GM21360 (cell line): ENCODE measurements around the gene EOLA2.
A peak's percentile ranks its signal among the peaks of the same experiment; 100 is the strongest.
"Not testable (repeated sequence)": the region's sequence is repeated elsewhere in the genome, so short reads cannot be mapped to it uniquely, and the experiment has no call there.

Source experiments
- ATAC-seq: cut with Tn5 transposase; IDR thresholded peaks from one replicate; pipeline ENCODE4 v1.9.1; 2021; ENCODE audit warnings: mild to moderate bottlenecking, moderate library complexity; ENCODE audit not compliant: unreplicated experiment

Gene EOLA2

DNA sequence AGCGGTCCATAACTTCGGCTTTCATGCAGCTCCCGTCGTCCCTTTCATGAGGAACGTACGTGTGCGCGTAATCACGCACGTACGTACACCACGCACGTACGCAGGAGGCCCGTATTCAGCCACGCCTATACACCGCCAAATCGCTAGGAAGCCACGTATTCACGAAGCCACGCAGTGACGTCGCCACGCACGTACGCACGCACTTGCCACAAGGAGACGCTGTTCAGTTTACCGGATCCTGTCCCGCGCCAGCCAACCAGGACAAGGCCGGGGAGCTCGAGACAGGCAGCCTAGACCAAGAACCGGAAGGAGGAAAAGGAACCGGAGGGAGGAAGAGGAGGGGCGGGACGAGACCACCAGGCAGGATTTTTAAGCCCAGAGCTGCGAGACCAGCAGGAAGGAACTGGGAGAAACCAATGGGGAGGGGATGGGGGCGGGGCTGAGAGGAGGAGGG lies at the start of gene EOLA2:
Gene EOLA2 (minus strand): TSS at position 65 of the 454 bp plus-strand sequence. CDS start 4,617 bp downstream, outside the sequence.
- peak; percentile 63 for ATAC-seq

DNA sequence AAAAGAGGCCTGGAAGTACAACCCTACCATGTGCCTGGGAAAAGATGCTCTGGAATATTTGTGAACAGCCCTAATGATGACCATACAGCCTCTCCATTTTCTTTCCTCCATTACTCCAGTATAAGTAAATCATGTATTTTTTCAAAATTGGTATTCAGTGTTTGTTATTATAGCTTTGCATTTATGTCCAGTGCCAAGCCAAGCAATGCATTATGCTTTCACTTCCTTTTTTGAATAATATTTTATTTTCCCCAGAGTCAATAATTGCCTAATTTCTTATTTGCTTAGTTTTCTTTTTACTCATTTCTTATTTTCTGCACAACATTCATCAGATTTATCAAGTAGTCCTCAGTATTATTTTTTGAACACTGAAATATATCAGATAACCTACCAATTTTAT lies 49.3 kb upstream of the EOLA2 start:
- no peak for ATAC-seq

DNA sequence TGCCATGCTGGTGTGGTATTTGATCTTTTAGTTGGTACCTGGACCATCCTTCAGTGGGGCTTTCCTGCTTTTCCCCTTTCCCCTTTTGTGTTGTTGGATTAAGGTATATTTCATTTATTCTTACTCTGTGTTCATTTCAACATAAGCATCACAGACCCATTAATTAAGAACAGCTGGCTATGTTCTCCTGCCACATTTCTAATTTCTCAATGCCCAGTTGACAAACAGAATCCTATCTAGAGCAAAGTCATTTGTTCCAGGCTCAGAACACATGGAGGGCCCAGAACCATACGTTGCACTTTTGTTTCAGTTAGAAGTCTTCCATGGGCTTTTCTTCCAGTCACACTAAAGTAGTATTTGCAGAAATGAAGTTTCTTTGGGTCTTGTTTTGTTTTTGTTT lies 46.1 kb upstream of the EOLA2 start:
- no peak for ATAC-seq

DNA sequence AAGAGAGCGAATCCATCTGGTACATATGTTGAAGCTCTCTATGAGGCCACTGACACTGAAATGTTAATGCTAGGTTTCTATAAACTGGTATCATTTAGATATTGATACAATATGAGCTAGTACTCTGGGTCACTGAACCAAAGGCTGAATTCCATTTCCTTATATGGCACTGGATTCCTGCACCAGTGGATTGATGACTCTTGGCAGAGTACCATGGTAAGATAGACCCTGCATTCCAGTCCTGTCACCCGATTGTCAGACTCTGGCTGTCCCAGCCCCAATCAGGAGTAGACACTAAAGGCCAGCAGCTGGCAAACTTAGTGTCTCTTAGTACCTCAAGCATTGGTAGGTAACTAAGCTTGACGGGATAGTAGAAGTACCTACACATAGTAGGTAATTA lies 44.0 kb upstream of the EOLA2 start:
- ATAC-seq = no peak

DNA sequence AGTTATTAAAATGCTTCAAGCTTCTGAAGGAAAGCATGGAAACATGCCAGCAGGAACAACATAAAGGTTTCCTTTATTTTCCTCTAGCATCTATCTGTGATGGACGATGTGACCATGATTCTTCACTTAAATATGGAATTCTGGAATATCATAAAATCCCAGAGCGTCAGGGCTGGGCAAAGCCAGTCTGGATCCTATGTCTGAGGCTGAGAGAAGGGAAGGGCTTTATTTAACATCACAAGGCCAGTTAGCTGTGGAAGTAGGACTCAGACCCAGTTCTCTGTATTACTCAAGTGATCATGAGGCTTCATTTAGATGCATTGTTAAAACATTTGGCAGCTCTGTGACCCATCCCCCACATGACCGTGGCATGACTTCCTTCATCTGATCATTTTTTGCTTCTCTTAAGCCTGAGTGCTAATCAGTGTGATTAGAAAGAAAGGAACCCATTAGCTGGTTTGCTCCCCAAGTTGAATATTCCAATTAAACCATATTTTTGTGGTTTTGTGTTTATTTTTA lies 40.9 kb upstream of the EOLA2 start:
- no peak for ATAC-seq

DNA sequence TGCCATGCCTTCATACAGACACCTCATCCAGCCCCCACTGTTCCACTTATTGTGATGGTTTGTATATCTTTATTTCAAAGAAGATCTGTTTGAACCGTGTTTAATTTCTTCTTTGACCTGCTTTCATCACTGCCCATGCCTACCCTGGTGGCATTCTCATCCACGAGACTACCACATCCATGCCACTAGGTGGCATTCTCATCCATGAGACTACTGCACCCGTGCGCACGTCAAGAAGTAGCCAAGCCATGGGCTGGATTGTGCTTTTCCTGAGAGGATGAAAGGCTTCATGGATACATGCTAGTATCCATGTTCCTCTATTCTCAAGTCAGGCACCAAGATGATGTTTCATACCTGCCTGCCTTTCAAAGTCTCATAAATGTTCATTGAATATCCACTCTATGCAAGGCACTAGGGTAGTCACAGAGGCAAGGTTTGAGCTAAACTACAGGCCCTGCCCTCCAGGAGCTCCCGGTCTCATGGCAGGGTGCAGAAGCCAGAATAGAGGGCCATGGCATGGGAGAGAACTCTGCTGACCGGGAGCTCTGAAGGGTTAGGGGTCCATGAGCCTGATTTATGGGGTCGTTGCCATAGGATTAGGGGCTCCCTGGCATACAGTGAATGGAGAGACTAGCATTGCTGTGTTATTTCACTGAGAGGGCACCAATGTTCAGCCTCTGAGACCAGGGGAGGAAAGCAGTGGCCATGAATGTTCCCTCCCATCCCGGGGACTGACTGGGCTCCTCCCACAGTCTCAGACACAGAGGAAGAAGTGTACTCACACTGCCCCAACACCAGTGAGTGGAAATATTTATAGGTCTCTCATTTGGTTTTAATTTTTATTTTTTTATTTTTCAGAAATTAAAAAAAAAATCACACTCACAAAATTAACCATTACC lies 24.8 kb upstream of the EOLA2 start:
- ATAC-seq = peak; percentile 92

DNA sequence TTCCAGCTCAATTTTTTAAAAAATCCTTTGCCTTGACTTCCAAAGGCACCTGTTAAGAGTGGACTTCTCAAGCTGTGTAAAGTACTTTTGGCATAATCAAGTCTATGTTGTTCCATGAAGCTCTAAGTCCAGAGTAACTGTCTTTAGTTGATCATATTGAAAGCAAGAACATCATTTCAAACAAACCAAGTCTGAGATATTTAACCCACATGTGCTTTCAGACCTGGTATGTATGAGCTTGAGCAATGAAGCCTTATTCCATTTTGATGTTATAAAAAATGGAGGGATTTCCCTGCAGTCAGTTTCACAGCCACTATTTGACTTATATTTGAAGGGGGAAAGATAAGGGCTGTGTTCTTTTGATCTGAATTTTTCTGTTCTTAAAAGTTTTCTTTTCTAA lies 23.7 kb upstream of the EOLA2 start:
- ATAC-seq = no peak

DNA sequence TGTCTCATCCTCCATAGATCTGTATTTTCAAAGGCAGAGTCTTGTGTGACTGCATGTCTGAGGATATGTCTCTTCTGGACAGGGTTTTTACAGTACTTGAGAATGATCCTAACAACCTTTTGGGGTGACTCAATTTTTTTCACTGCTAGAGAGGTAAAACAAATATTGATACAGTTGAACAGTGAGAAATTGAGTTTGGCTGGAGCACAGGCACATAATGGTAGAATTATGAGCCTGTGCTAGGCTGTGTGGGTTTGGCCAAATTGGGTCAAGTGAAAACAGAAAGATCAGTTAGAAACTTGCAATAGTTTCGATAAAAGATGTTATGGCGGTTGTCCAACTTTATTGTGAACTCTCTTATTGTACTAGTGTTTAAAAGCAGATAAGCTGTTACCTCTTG lies 23.3 kb upstream of the EOLA2 start:
- ATAC-seq = no peak

DNA sequence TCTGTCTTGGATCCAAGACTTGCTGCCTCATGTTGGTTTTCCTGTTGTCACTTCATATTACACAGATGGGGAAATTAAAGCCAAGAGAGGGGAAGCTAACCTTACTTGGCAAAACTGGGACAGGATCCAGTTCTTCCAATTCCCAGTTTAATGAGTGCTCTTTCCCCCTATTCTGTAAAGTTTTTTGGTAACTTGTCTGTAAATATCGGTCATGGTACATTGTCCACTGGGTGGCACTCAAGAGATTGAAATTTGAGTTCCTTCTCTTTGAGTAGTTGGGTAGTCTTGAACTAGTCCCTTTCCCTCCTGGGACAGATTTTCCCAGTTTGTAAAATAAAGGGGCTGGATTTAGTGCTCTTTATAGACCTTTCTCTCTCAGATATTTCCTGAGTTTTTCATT lies 12.4 kb upstream of the EOLA2 start:
- no peak for ATAC-seq

DNA sequence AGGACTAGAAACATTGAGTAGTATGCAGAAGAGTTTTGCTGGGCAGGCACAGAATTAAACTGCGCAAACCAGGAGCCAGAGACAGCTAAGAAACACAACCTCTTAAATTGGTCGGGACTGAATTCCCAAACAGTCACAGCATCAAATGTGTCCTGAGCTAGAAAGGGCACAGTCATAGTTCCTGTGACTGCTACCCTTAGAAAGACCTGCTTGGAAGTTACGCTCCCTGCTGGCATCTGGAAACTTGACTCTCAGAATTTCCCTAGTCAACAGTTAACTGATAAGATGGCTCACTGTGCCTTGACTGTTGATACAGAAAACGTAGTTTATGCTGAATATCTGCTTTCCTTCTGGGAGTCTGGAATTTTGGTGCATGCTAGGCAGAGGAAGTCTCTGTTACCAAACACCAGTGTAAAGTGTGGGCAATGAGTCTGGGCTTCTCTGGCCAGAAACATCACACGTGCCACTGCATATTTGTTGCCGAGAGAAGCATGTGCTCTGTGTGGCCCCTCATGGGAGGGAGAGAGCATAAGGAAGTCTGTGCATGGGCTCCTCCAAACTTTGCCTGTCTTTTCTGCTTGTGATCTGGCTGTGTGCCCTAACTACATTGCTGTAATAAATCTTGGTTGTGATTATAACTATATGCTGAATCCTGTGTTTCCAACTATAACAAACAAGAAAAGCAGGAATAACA lies 11.6 kb upstream of the EOLA2 start:
- ATAC-seq = no peak

DNA sequence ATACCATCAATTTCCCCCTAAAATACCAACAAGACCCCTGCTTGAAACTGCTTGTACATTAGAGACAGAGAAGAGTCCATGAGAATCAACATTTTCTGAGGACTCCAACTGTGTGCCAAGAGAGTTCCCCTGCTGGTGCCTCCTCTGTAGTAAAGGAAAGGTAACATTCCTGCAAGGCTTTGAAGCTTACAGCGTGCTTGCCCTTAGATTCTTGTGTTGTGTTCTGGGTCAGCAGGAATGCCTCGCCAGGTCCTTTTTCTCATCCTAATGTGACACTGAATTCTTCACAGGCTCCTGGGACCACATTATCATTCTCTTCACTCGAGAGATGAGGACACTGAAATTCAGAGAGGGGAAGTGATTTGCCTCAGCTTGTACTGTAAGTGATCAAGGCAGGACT lies 9.7 kb upstream of the EOLA2 start:
- no peak for ATAC-seq

DNA sequence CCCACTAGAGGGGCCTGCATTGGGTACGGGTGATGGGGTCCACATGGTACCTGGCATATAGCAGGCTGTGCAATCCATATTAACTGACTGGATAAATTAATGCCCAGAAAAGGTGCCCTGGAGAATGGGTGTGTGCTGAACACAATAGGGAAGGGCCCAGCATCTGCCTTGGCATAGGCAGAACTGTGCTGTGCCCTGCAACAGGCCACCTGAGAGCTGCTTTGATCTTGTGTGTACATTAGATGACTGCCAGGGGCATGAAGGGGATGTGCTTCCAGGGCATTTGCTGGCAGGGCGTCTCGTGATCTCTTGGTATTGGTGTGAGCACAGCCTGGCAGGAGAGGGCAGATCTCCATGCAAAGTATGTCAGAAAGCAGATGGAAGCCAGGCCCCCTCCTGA lies 8.6 kb upstream of the EOLA2 start:
- not testable (repeated sequence) for ATAC-seq

DNA sequence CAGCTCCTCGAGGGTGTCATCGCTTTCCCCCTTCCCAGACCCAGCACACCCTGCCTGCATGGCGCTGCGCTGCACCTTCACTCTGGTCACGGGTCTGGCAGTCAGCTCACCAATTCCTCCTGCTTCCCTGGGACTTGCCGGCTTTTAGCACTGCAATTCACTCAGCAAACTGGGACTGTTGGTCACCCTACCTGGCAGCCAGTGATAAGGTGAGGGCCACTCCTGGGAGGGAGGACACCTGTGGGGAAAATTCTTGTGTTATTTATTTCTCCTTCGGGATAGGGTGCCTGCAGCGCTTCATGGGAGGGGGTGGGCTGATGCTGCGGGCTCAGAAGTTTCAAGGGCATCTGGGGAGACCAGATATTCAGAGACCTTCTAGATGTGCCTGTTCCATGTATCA lies 7.5 kb upstream of the EOLA2 start:
- not testable (repeated sequence) for ATAC-seq

DNA sequence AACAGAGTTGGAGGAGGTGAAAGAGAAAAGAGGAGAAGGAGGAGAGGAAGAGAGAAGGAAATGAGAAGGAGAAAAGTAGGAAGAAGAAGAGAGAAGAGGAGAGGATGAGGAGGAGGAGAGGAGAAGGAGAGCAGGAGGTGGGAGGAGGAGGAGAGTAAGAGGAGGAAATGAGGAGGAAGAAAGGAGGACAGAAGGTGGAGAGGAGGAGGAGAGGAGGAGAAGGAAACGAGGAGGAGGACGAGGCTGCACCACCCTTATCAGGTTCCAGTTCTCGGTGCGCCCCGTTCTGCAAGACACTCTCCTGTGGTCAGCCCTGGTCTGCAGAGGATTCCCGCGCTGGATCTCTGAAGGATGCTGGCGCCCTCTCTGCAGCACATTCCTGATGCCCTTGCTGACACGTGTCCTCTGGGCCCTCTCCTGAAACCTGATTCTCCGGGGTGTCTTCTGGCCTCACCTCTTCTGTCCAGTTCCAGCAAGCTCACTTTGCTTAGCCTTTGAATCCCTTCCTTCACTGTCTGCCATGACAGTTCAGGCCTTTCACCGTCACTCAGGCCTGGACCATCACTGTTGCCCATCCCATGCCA lies 6.9 kb upstream of the EOLA2 start:
- ATAC-seq = not testable (repeated sequence)

DNA sequence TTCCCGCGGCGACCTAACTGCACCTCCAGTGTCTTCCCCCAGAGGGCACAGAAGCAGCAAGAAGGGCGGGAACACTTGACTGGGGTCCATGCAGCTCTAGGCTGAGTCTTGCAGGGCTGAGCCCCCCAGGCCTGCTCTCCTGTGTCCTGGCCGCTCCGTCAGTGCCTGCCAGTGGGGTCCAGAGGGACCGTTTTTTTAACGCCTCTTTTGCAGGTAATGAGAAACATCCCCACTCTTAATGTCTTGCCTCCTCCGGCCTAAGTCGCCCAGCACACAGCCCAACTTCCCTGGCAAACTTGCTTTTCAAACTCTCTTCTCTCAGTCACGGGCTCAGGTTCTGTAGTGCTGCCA lies 2.4 kb upstream of the EOLA2 start:
- ATAC-seq = not testable (repeated sequence)

DNA sequence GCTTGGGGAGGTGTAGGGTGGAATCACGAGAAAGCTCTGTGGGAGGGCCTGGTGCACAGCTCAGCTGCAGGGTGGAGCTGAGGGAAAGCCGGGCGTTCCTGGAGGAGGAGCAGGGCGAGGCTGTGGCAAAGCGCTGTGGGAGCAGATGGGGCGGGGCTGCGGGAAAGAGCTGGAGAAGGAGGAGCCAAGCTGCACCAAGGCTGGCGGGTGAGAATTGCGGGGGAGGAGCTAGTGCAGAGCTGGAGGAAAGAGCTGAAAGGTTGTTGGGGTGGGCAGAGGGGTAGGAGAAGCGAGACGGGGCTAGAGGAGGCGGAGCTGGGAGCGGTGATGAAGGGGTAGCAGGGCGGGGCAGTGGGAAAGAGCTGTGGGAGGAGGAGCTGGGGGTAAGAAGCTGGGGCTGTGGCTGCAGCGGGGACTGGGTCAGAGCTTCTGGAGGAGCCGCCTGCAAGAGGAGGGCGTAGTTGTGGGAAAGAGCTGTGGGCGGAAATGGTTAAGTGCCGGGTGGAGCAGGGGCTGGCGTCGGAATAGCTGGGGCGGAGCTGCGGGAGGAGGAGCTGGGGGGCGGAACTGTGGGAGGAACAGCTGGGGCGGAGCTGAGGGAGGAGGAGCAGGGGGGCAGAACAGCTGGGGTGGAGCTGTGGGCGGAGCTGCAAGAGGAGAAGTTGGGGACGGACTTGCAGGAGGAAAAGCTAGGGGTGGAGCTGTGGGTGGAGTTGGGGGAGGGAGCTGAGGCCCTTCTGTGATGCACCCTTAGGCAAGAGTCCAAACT lies 1.8 kb upstream of the EOLA2 start:
- ATAC-seq = peak; percentile 41

DNA sequence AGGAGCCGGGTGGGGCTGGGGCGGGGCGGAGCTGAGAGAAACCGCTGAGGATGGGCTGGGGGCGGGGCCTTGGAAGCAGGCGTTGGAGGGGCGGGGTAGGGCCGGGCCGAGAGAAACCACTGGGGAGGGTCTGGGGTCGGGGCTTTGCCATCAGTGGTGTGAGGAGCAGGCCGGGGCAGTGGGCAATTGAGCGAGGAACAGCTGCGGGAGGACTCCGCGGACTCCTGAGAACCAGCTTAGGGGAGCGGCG lies 1.3 kb upstream of the EOLA2 start:
- peak; percentile 4 for ATAC-seq

DNA sequence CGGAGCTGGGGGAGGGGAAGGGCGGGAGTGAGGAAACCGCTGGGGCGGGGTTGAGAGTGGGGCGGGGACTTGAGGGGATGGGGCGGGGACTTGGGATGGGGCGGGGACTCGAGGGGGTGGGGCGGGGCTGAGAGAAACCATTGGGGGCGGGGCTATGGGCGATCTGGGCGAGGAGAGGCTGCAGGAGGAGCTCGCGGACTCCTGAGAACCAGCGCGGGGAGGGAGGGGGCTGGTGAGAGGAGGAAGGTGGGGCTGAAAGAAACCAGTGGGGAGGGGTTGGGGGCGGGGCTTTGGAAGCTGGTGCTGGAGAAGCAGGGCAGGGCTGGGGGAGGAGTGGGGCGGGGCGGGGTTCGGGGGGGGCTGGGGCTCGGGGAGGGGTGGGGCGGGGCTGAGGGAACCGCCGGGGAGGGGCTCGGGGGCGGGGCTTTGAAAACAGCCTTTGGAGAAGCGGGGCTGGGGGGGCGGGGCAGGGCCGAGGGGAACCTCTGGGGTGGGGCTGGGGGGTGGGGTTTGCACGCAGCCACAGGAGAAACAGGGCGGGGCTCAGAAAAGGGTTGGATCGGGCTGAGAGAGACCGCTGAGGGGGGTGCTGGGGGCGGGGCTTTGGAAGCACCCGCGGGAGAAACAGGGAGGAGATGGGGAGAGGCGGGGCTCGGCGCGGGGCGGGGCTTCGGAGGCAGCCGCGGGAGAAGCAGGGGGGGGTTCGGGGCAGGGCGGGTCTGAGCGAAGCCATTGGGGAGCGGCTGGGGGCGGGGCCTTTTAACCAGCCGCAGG lies 777 bp upstream of the EOLA2 start:
- peak; percentile 12 for ATAC-seq

DNA sequence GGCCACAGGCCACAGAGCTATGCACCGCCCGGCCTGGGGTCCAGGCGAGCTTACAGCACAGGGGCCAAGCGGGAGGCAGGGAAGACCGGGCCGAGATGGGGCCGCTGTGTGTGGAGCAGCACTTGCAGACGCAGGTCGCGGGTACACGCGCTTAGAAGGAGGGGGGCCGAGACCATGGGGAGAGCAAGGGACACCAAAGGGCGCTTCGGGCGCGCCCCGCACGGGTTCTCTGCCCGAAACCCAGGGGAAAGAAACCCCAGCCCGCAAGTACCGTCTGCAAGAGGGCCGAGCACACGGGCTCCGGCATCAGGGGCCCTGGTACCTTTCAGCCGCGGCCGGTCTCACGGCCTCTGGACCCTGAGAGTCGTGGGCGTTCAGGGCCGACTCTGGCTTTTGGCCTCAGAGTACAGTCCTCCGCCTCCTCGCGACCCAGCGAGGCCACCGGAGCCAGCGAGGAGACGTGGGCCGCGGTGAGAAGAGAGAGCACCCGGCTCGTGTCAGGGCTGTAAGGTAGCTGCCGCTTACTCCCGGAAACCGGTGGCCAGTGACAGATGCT lies 342 bp downstream of the EOLA2 start:
- peak; percentile 1 for ATAC-seq

DNA sequence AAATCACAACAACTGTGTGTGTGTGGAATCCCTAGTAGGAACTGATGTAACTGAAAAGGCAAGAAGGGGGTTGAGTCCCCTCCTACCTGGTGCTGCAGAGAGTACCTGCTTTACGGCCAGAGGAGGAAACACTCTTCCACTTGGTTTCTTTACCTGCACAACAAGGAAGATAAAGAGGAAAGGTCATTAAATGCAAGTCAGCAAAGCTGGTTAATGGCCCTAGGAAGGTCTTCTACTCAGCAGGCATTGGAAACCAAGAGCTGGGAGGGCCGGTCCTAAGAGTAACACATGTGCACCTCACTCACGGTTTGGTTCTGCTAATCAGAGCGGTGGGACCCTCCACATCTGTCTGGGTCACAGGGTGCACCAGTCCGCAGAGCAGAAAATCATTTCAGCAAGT lies 963 bp downstream of the EOLA2 start:
- not testable (repeated sequence) for ATAC-seq
